ENCODE measurements around the gene BTN3A1.
A peak's percentile ranks its signal among the peaks of the same experiment; 100 is the strongest.
"Not testable (repeated sequence)": the region's sequence is repeated elsewhere in the genome, so short reads cannot be mapped to it uniquely, and the experiment has no call there.

Gene BTN3A1

DNA sequence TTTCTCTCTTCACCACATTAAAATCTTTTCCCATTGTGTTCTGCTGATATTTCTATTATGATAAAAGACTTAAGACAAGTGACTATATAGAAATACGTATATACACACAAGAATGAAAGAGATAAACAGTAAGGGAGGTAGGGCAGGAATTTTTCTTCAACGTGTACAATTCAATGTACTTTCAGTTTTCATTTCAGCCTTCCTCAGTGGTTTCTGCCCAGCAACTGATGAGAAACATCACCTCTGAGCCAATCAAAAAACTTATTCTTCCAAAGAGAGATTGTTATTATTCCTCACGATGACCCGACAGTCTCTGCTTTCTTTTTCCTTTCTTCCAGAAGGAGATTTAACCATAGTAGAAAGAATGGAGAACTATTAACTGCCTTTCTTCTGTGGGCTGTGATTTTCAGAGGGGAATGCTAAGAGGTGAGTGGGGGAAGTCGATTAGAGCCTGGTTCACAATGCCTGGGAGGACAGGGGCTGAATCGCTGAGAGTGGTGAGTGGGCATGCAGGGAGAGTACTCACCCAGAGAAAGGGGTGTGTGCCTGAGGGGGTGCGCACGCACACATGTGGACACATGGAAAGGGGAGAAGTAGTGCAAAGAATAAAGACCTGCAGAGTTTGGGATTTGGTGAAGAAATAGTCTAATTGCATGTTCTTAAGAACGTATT lies at the start of gene BTN3A1:
TSS of gene BTN3A1 (plus strand) at position 289 of the 672 bp plus-strand sequence. CDS start 3,289 bp downstream, outside the sequence.
- DNase-seq = peak; percentile 95

DNA sequence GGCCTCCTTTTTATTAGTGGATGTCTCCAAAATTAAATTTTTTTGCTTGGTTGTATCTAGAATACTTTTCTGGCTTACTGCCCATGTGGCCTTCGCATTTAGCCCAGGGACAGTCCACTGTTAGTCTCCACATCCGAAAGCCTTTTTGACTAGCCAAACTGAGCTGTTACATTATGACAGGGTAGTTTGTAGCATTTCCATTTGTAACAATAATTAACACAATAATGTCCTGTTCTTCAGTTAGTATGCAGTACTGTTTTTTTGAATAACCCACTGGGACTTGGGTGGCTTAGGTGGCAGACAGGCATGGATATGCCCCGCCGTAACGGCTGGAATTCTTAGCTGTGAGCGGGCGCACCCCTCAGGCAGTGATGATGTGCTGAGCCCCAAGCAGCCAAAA lies 49.8 kb upstream of the BTN3A1 start:
- no peak for DNase-seq

DNA sequence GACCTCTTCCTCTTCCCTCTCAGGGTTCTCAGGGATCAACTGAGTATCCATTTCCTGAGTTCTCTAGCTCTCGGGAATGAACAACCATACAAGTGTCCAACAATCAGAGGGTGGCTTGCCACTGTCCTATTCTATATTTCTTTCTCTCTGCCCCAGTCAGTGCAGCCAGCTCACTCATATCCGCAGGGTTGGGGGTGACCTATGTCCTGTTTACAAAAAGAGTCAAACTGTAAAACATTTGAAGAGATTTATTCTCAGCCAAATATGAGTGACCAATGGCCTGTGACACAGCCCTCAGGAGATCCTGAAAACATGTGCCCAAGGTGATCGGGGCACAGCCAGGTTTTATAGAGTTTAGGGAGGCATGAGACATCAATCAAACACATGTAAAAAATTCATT lies 47.9 kb upstream of the BTN3A1 start:
- DNase-seq = no peak

- DNase-seq = no peak
Measured at GRCh38 chr6:26355366-26355765, 46.7 kb upstream of the BTN3A1 start.

GRCh38 chr6:26357543-26357942 lies 44.5 kb upstream of the BTN3A1 start:
- DNase-seq = not testable (repeated sequence)

DNA sequence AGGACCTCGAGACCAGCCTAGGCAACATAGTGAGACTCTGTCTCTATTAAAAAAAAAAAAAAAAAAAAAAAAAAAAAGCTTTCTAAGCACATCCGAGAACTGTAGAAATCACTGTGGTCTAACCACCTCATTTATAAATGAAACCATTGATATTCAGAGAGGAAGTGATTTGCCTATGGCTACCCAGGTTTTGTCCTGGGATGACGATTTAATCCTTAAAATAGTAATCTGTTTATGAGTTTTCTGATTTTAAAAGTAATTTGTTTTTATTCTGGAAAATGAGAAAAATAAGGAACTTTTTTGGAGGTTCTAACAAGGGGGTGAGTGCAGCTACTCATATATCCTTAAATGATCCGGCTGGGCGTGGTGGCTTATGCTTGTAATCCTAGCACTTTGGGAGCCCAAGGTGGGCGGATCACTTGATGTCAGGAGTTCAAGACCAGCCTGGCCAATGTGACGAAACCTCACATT lies 43.5 kb upstream of the BTN3A1 start:
- DNase-seq = no peak

DNA sequence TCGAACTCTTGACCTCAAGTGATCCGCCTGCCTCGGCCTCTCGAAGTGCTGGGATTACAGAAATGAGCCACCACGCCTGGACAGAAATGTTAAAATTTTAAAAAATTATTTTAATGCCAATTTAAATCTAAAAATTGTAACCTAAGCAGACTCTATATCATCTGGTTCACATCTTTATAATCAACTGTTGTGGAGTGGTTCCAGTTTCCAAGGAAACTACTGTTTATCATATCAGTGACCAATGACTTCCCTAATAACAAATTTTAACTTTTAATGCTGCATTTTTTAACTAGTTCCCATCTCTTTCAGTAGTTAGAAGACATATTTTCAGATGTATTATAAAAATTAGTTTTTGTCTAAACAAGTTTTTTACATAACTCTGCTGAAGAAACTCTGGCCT lies 42.3 kb upstream of the BTN3A1 start:
- no peak for DNase-seq

GRCh38 chr6:26360451-26361416 lies 41.3 kb upstream of the BTN3A1 start:
- DNase-seq = no peak

- no peak for DNase-seq
Measured at GRCh38 chr6:26361544-26361943, 40.5 kb upstream of the BTN3A1 start.

DNA sequence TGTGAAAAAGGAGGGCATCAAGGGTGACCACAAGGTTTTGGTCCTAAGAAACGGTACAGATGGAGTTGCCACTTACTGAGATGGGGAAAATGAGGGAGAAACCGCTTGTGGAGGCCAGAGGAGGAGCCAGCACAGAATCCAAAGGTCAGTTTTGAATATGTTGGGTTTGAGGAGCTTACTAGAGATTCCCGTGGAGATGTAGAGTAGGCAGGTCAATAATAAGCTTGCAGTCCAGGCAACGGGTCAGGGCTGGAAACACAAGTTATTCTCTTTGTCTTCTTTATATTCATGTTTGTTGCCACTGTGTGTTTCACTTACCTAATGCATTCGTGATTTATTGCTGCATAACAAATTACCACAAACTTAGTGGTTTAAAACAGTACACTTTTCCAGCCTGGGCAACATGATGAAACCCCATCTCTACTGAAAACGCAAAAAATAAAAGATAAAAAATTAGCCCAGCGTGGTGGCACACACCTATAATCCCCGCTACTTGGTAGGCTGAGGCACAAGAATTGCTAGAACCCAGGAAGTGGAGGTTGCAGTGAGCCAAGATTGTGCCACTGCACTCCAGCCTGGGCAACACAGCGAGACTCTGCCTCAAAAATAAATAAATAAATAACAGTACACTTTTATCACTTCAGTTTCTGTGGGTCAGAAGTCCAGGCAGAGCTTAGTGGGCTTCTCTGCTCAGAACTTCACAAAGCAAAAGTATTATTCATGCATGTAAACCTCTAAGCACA lies 39.8 kb upstream of the BTN3A1 start:
- no peak for DNase-seq

GRCh38 chr6:26362836-26363220 lies 39.2 kb upstream of the BTN3A1 start:
- DNase-seq = no peak

GRCh38 chr6:26363882-26364701 lies 38.0 kb upstream of the BTN3A1 start:
- no peak for DNase-seq

DNA sequence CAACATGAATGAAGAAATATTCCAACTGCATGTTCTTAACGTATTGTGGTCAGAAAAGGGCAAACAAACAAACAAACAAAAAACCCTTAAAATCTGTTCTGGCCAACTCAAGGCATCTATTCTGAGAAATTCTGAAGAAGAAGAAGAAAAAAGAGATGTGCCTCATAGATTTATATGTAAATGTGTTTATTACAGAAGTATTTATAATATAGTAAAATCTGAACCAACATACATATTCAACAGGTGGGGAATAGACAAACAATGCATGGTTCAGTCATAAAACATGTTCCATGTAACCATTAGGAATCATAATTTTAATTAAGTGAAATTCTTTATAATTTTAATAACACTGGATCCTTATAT lies 36.5 kb upstream of the BTN3A1 start:
- DNase-seq = no peak

DNA sequence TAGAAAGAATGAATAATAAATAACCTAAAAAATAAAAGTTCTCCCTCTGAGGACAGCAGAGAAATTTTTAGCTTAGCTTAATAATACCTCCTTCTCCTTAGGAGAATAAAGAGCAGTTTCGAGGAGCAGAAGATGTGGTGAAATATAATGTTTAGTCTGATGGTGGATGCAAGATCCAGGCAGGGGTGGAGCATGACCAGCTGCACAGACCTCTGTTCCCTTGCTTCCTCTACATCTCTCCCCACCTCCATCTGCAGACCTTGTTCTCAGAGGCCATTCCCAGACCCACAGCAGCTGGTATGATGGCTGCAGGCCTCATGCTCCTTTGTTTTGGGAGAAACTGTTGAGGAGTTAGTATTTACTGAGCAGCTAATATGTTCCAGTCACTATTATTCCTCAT lies 35.6 kb upstream of the BTN3A1 start:
- DNase-seq = no peak

DNA sequence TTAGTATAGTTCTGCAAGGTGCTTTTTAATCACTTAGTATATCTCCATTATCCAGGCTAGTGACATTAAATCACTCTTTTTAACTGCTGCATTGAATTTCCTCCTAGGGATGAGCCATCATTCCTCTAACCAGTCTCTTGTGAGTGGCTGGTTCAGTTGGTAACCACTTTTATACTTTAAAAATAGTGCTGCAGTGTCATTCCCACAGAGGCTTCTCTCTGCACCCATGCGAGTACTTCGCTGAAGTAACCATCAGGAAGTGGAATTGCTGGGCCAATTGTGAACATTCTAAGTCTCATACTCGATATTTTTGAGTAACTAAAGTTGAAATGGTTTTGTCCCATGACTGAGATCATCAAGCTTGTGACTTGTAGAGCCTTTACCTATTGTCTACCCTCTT lies 35.0 kb upstream of the BTN3A1 start:
- no peak for DNase-seq

GRCh38 chr6:26371813-26372212 lies 30.3 kb upstream of the BTN3A1 start:
- not testable (repeated sequence) for DNase-seq

- DNase-seq = no peak
Measured at GRCh38 chr6:26372308-26373144, 29.5 kb upstream of the BTN3A1 start.

GRCh38 chr6:26375270-26375669 lies 26.8 kb upstream of the BTN3A1 start:
- DNase-seq = peak; percentile 19

DNA sequence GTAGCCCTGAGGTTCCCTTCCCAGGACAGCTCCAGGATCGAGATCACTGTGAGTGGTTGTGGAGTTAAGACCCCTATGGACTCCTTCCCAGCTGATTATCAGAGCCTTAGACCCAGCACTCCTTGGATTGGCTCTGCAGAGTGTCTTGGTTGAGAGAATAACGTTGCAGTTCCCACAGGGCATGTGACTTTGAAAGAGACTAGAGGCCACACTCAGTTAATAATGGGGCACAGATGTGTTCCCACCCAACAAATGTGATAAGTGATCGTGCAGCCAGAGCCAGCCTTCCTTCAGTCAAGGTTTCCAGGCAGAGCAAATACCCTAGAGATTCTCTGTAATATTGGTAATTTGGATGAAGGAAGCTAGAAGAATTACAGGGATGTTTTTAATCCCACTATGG lies 24.4 kb upstream of the BTN3A1 start:
- DNase-seq = no peak

DNA sequence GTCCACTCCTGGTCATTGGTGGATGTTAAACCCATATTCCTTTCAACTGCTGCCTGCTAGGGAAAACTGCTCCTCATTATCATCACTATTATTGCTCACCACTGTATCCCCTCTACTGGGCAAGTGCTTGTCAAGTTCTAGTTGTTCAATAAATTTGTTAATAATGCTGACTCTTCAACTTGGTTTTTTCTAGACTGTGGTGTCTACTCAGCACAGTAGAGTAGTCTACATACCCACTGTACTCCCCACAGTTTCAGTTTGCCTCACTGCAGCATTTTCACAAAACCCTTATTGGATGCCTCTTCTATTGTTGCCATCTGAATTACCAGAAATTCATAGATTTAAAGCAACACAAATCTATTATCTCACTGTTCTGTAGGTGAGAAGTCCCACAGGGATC lies 23.9 kb upstream of the BTN3A1 start:
- DNase-seq = not testable (repeated sequence)

- no peak for DNase-seq
Measured at GRCh38 chr6:26379292-26379691, 22.8 kb upstream of the BTN3A1 start.

GRCh38 chr6:26379740-26380139 lies 22.3 kb upstream of the BTN3A1 start:
- DNase-seq = no peak

Data from NCI-H2029 treated with DMSO at 0.1 percent for 48 hours (cell line).